ENCODE measurements around the gene RPUSD3.

Gene RPUSD3

DNA sequence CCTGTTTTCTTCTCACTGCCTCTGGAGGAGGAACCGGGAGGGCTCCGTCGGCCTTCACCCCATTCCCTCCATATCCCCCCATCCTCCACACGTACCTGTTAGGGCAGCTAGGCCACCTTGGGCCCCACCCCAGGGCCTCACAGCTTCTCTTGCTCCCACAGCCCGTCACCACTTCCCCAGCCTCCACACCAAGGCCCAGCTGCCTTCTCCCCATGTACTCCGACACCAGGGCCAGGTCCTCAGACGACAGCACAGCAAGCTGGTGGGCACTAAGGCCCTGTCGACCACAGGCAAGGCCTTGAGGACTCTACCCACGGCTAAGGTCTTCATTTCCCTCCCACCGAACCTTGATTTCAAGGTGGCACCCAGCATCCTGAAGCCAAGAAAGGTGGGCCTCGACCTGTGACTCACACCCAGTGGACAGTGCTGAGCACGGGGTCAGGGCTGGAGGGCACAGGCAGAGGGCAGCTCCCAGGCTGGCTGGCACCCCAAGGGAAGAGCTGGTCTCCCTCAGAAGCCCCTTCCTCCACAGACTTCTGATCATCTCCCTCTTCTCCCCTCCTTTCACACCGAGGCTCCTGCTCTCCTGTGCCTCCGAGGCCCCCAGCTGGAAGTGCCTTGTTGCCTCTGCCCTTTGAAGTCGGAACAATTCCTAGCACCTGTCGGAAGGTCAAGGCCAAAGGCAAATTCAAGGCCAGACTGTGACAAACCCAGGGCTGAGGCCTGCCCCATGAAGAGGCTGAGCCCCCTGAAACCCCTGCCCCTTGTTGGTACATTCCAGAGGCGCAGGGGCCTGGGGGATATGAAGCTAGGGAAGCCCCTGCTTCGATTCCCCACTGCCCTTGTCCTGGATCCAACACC lies 9.1 kb downstream of the RPUSD3 start:
- DNase-seq (ENCODE audit: low spot score) = no peak
- no peak for FAIRE-seq

DNA sequence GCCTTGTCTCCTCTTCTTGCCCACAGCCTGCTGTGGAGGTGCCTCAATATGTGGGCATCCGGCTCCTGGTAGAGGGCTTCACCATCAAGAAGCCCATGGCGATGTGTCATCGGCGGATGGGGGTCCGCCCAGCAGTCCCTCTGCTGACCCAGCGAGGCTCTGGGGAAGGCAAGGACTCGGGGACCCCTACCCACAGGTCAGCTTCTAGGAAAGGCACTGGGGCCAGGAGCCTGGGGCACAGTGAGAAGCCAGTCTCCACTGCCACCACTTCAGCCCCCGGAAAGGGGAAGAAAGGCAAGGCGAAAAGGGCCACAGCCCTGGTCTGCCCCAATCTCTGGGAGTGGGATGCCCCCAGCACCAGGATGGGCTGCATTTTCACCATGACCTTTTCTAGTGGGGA lies 10.7 kb downstream of the RPUSD3 start:
- no peak for FAIRE-seq

GRCh38 chr3:9831253-9831652 lies 12.6 kb downstream of the RPUSD3 start:
- FAIRE-seq (no peak), DNase-seq (ENCODE audit: low spot score) (no peak)

More for the DNA sequence above, 10.7 kb downstream of the RPUSD3 start:
- no peak for DNase-seq (ENCODE audit: low spot score)

DNA sequence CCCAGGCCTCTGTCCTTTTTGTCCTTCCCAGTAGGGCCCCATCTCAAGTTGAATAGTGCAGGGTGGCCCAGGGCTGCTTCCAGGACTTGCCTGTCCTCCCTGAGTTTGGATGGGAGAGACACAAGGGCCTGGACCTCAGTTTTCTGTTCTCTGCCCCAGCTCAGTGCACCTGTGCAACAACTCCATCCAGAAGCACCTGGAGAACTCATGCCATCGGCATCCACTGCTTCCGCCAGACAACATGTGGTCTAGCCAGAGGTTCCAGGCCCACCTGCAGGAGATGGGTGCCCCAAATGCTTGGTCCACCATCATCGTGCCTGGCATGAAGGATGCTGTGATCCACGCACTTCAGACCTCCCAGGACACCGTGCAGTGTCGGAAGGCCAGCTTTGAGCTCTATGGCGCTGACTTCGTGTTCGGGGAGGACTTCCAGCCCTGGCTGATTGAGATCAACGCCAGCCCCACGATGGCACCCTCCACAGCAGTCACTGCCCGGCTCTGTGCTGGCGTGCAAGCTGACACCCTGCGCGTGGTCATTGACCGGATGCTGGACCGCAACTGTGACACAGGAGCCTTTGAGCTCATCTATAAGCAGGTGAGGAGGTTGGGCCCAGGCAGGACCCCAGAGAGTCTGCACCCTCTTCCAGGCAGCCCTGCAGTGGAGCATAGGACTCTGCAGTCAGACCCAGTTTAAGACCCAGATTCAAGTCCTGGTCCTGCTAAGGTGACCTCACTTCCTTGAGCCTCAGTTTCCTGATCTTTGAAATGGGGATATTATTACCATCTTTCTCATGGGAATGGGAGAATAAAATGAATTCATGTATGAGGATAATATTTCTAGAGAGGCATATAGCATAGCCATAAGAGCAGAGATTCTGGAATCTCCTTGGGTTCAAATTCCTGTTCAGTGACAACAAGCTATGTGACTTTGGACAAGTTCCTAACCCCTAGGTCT lies 14.7 kb downstream of the RPUSD3 start:
- DNase-seq (ENCODE audit: low spot score) (no peak), FAIRE-seq (no peak)

GRCh38 chr3:9826815-9827573 lies 16.8 kb downstream of the RPUSD3 start:
- DNase-seq (ENCODE audit: low spot score) = no peak
- FAIRE-seq = no peak

GRCh38 chr3:9825451-9826040 lies 18.3 kb downstream of the RPUSD3 start:
- FAIRE-seq (no peak), DNase-seq (ENCODE audit: low spot score) (no peak)

GRCh38 chr3:9820946-9821345 lies 22.9 kb downstream of the RPUSD3 start:
- no peak for FAIRE-seq
- DNase-seq (ENCODE audit: low spot score) = no peak

DNA sequence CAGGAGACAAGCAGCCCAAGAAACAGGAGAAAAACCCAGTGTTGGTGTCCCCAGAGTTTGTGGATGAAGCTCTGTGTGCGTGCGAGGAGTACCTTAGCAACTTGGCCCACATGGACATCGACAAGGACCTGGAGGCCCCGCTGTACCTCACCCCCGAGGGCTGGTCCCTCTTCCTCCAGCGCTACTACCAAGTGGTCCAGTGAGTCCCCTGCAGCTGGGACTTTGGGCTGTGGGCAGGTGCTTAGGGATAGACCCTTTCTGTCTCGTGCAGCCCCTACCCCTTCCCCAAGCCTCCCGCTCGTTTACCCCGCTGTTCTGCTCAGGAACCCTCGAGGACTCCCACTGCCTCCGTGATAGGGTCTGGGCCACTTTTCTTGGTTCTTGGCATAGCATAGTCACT lies 23.3 kb downstream of the RPUSD3 start:
- FAIRE-seq (no peak), DNase-seq (ENCODE audit: low spot score) (no peak)

GRCh38 chr3:9818666-9819335 lies 25.0 kb downstream of the RPUSD3 start:
- peak; percentile 62 for FAIRE-seq
- no peak for DNase-seq (ENCODE audit: low spot score)

- no peak for FAIRE-seq
- no peak for DNase-seq (ENCODE audit: low spot score)
Observed at GRCh38 chr3:9817436-9817835, 26.4 kb downstream of the RPUSD3 start.

- DNase-seq (ENCODE audit: low spot score) = no peak
- FAIRE-seq = no peak
Observed at GRCh38 chr3:9815986-9816385, 27.8 kb downstream of the RPUSD3 start.

- DNase-seq (ENCODE audit: low spot score) (no peak), FAIRE-seq (no peak)
Observed at GRCh38 chr3:9812870-9813483, 30.8 kb downstream of the RPUSD3 start.

DNA sequence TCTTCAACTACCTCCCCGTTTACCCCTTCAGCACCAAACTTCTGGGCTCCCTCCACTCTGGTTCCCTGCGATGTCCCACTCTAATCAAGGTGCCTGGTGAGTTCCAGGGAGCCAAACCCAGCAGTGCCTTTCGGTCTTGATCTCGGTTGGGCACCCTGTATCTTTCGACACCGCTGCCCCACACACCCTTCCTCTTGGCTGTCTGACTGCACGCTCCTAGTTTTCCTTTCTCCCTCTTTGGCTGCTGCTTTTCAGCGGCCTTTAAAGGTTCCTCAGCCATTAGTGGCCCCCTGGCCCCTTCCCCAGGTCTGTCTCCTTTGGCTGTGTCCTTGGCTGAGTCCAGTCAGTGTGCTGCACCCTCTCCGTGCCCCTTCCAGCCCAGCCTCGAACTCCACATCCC lies 33.0 kb downstream of the RPUSD3 start:
- DNase-seq (ENCODE audit: low spot score) (no peak), FAIRE-seq (no peak)

- FAIRE-seq = no peak
Observed at GRCh38 chr3:9810433-9810770, 33.4 kb downstream of the RPUSD3 start.

DNA sequence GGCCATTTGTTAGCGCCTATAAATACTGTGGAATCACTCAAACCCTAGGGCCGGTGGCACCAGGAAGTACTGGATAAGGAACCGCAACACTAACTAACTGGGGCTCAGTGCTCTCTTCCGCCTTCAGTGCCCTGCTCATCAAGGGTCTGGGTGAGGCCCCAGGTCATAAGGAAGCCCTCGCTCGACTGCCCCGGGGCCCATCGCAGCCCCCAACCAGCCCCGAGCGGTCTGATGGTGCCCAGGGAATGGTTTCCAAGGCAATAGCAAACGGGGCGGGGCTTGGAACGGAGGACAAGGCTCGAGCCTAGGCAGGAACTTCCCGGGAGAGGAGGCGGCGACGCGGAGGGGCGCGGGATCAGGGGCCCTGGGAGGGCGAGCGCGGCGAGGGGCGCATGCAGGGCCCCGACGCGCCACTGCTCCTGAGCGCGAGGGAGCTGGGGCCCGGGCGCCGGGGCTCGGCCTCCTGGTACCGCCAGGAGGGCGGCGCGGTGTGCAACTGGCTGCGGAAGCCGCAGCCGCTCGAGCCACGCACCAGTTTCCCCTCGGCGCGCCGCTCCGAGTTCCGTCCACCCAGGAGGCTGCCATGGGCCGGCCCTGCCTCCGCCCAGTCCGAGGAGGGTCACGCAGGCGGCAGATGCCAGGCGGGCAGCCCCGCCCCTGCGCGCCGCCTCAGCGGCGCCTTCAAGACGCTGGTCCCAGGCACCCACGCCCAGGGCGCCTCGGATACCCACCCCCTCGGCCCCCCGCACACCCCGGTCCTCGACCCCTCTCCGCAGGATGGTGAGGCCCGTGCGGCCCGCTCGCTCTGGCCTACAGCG lies 34.0 kb downstream of the RPUSD3 start, which contains the start of gene TTLL3:
Gene TTLL3 (plus strand): TSS at position 648 of the 818 bp plus-strand sequence. CDS start 400 bp downstream, outside the sequence.
- no peak for DNase-seq (ENCODE audit: low spot score)

More at GRCh38 chr3:9810433-9810770, 33.4 kb downstream of the RPUSD3 start:
- no peak for DNase-seq (ENCODE audit: low spot score)

GRCh38 chr3:9809239-9809614 lies 34.6 kb downstream of the RPUSD3 start:
- DNase-seq (ENCODE audit: low spot score) (no peak), FAIRE-seq (no peak)

More for the DNA sequence above, 34.0 kb downstream of the RPUSD3 start, which contains the start of gene TTLL3:
- no peak for FAIRE-seq

- FAIRE-seq = no peak
- peak; percentile 21 for DNase-seq (ENCODE audit: low spot score)
Observed at GRCh38 chr3:9808345-9809037, 35.3 kb downstream of the RPUSD3 start.

- no peak for FAIRE-seq
- DNase-seq (ENCODE audit: low spot score) = no peak
Observed at GRCh38 chr3:9807981-9808344, 35.8 kb downstream of the RPUSD3 start.
